NCI-H748 (cell line): ENCODE measurements around the gene TRAPPC6A.
A peak's percentile ranks its signal among the peaks of the same experiment; 100 is the strongest.

ENCODE experiments used
- DNase-seq: peaks from one replicate; lab custom pipeline; 2025; ENCODE audit not compliant: unreplicated experiment; lab: John Stamatoyannopoulos, UW

TRAPPC6A gene

GRCh38 chr19:45163751-45164460 is 14.1 kb downstream of the TRAPPC6A start:
- DNase-seq = no peak

DNA sequence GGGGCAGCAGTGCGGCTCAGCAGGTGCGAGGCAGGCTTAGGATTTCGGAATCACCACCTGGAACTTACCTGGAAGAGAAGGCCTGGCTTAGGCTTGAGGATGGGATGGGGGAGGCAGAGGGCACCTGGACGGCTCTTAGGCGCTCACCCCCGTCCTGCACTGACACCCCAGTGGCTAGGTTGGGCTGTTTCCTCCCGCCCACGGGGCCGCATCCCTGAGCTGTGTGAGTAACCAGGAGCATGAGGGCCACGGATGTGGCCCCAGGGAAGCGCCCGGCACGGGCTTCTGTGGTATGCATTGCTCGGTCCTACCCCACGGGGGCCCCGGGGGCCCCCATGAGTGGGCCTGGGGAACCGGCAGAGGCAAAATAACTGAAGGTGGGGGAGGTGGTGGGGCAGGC is 14.9 kb downstream of the TRAPPC6A start:
- no peak for DNase-seq

DNA sequence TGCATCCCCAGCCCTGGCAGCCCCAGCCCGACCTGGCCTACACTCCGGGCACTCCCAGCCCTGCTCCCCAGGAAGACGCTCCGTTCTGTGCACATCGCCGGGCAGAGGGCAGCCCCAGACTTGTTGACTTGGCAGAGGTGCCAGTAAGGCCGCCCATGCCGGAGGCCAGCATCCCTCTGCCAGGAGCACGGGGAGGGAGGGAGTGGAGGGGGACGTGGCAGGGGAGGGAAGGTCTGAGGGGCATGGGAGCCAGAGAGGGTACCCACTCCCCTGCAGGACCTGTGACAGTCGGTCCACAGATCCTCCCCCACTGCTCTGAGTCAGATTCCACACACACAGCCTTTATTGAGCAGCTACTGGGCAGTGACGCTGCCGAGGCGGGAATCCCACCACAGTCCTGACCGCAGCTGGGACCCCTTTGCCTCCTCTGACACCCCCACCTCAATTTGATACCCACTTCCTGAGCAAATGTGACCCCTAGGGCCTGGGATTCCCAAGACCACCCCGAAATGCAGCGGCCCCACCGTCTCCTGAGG is 15.4 kb downstream of the TRAPPC6A start:
- no peak for DNase-seq

GRCh38 chr19:45161738-45162607 is 16.1 kb downstream of the TRAPPC6A start:
- DNase-seq = peak; percentile 28

- DNase-seq = peak; percentile 38
These were observed 16.9 kb downstream of the TRAPPC6A start, which contains the start of gene NKPD1 for GRCh38 chr19:45160870-45161737. TSS of gene NKPD1 (minus strand) at chr19:45160982. CDS start at chr19:45160150, 832 bp downstream.

GRCh38 chr19:45159971-45160324 is 18.1 kb downstream of the TRAPPC6A start:
- no peak for DNase-seq

- DNase-seq = no peak
These were observed 18.6 kb downstream of the TRAPPC6A start for GRCh38 chr19:45159210-45159970.

GRCh38 chr19:45158503-45159209 is 19.4 kb downstream of the TRAPPC6A start:
- DNase-seq = no peak

DNA sequence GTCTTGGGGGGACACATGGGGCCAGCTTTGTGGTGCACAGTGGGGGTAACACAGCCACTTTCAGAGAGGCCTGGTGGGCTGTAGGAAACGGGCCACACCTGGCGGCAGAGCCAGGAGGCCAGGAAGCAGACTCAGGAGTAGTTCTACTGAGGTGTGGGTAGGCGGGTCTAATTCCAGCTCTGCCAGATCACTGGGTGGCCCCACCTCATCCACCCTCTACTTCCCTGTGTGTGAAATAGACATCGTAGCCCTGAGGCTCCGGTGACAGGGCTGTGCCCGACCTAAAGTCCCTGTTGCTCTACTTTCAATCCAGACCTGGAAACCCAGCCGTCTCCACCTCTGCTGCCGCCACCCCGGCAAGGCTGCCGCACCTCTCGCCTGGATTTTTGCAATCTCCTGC is 21.3 kb downstream of the TRAPPC6A start:
- no peak for DNase-seq

DNA sequence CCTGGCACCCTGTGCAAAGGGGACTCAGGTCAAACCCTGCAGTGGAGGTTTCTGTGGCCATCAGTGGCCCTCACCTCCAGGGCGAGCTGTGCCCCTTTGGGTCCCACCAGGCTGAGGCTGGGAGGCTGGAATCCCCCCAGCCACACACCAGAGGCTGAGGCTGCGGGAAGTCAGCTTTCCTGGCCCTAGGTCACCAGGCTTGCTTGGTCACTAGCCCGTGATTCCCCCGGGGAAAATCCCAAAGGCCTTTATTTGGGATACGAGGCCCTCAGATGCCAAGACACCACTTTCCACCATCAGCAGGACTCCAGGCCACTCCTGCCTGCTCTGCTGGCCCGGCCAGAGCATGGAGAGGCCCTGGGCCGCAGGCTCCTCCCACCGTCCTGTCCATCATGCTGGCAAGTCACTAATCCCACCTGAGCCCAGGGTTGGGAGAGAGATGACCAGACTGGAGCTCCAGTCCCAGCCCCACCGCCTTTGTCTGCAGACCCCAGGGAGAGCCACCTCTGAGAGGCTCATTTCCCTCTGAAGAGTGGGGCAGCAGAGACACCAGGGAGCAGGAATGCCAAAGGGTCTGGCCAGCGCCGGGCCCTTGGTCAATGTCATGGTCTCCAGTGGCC is 21.9 kb downstream of the TRAPPC6A start:
- DNase-seq = no peak

DNA sequence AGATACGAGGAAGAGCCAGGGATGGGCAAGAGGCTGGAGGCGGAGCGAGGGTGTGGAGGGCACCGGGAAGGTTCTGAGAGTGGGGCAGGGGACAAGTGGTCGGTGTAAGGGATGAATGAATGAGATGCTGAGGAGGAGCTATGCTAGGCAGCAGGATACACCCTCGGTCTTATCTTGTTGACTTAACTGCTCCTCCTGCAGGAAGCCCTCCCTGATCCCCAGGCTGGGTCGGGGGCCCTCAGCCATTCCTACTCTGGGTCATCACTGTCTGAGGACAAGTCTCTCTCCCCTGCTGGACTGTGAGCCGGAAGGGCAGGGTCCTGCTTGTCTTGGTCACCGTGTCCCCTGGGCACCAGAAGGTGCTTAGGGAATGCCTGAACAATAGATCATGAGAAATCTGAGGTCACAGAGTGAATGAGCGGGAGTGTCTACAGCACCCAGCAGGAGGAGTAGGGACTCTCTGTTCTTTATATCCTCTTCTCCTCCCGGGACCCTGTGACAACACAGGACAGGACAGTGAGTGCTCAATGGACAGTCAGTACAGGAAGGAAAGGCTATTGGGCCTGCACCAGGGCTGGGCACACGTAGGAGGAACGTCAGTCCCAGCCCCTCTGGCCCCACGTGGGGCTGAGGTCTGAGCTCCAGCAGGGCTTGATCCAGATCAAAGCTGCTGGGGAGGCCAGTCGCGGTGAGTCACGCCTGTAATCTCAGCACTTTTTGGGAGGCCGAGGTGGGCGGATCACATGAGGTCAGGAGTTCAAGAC is 23.8 kb downstream of the TRAPPC6A start:
- no peak for DNase-seq

- no peak for DNase-seq
These were observed 24.5 kb downstream of the TRAPPC6A start for GRCh38 chr19:45153339-45154063.

DNA sequence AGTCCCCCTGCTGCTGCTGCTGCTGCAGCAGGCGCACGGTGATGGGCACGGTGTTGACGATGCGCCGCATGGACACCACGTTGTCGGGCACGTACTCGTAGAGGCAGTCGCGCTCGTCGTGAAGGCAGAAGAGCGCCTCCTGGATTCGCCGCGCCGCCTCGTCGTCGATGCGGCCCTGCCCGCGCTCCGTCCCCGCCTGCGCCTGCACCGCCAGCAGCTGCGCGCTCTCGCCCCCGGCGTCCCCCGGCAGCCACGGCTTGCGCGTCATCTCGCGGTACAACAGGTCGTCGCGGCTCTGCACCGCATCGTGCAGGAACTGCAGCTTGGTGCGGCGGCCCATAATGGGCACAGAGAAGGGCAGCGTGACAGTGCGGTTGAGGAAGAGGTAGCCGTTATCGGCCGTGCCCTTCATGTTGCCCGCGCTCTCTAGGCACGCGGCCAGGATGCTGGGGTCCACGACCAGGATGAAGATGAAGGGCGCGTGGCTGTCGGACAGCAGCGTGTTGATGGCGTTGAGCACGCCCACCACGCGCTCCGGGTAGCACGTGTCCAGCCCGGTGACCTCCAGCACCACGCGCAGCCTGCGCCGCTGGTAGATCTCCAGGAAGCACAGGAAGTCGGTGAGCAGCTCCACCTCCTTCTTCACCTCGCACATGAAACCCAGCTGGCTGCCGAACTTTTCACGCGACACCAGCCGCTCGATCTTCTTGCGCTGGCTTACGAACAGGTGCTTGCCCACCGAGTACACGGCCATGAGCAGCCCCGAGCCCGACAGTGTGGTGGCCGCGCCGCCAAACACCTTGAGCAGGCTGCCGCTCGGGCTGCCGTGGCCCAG is 25.3 kb downstream of the TRAPPC6A start:
- no peak for DNase-seq

GRCh38 chr19:45151821-45152503 is 26.1 kb downstream of the TRAPPC6A start:
- DNase-seq = no peak

- no peak for DNase-seq
These were observed 26.7 kb downstream of the TRAPPC6A start for GRCh38 chr19:45151320-45151719.

DNA sequence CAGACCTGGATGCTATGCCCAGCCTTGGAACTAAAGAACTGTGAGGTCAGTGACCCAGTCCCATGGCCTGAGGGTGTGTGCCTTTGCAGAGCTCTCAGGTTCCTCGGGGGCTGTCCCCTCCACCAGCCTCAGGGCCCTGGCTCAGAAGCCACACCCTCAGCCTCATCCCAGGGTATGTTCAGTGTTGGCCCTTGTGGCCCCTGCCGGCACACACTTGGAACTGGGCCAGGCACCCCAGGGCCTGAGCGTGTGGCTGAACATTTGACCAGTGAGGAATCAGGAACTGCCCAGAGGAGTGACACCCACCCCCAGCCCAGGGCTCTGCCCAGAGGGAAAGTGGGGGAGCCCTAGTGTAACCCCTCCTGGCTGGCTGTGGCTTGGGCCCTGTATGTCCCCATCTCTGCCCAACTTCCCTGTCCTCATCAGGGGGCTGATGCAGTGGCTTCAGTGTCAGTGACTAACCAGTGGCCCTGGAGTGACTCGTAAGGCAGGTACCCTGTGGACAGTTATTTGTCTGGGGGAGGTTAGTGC is 27.2 kb downstream of the TRAPPC6A start:
- DNase-seq = no peak
